ENCODE measurements around the gene XPO6.

Gene XPO6

GRCh38 chr16:28168991-28169554 lies 42.7 kb downstream of the XPO6 start:
- H3K27me3 ChIP-seq (replicated peaks in 2 of 5; ENCODE audit: control insufficient read depth in 4 of 5, insufficient read depth in 5 of 5, low read length in 4 of 5) = no peaks in the 10 kb centered on the region
- H3K4me1 ChIP-seq (ENCODE audit: control extremely low read depth in 1 of 4, control insufficient read depth in 4 of 4, insufficient read depth in 4 of 4, low read length in 3 of 4) = peaks cover 2 to 16% (median 6%) of the 10 kb centered on the region in 4 experiments
- DNase-seq = no peak
- H3K36me3 ChIP-seq (ENCODE audit: control insufficient read depth in 4 of 4, insufficient read depth in 4 of 4, low read length in 3 of 4) = peaks cover 18 to 63% (median 40%) of the 10 kb centered on the region in 4 experiments
- ChIA-PET CTCF (no interaction called here), POLR2A (no interaction called here)
- no peak overlapping the region for H3K27ac ChIP-seq (ENCODE audit: insufficient read depth in 1 of 2, low read depth in 1 of 2, low read length in 2 of 2, poor library complexity in 1 of 2, severe bottlenecking in 2 of 2)
- no peak overlapping the region for H3K4me3 ChIP-seq (ENCODE audit: control insufficient read depth in 1 of 7, extremely low read depth in 1 of 7, insufficient read depth in 4 of 7, low read depth in 2 of 7, low read length in 6 of 7)
- no peaks in the 10 kb centered on the region for H3K9me3 ChIP-seq (ENCODE audit: control extremely low read depth in 1 of 5, control insufficient read depth in 4 of 5, insufficient read depth in 2 of 5, low read depth in 1 of 5, low read length in 4 of 5)
- WGBS (ENCODE audit: insufficient coverage) = 99% methylated on average over 6 of the region's 6 CpGs

DNA sequence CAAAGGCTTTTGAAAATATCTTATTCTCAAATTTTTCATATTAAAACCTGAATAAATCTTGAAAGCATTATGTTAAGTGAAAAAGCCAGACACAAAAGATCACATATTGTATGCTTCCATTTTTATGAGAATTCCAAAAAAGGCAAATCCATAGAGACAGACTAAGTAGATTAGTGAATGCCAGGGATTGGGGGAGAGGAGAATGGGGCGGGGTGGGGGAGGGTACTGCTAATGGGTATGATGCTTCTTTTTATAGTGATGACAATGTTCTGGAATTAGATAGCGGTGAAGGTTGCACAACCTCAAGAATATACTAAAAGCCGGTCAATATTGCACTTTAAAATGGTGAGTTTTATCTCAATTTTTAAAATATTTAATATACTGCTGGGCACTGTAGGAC lies 44.0 kb downstream of the XPO6 start:
- no peak overlapping the region for H3K27ac ChIP-seq (ENCODE audit: insufficient read depth in 1 of 2, low read depth in 1 of 2, low read length in 2 of 2, poor library complexity in 1 of 2, severe bottlenecking in 2 of 2)
- POLR2A ChIA-PET = no interaction called here
- WGBS (ENCODE audit: insufficient coverage) = 88% methylated on average over 1 of the region's 3 CpGs
- H3K36me3 ChIP-seq (ENCODE audit: control insufficient read depth in 4 of 4, insufficient read depth in 4 of 4, low read length in 3 of 4) = peaks cover 9 to 57% (median 31%) of the 10 kb centered on the region in 4 experiments
- no peak for DNase-seq
- H3K4me1 ChIP-seq (ENCODE audit: control extremely low read depth in 1 of 4, control insufficient read depth in 4 of 4, insufficient read depth in 4 of 4, low read length in 3 of 4) = peaks cover 2 to 17% (median 6%) of the 10 kb centered on the region in 4 experiments
- CTCF ChIA-PET = no interaction called here
- H3K9me3 ChIP-seq (ENCODE audit: control extremely low read depth in 1 of 5, control insufficient read depth in 4 of 5, insufficient read depth in 2 of 5, low read depth in 1 of 5, low read length in 4 of 5) = no peaks in the 10 kb centered on the region
- no peak overlapping the region for H3K4me3 ChIP-seq (ENCODE audit: control insufficient read depth in 1 of 7, extremely low read depth in 1 of 7, insufficient read depth in 4 of 7, low read depth in 2 of 7, low read length in 6 of 7)
- H3K27me3 ChIP-seq (replicated peaks in 2 of 5; ENCODE audit: control insufficient read depth in 4 of 5, insufficient read depth in 5 of 5, low read length in 4 of 5) = no peaks in the 10 kb centered on the region

GRCh38 chr16:28167221-28167620 lies 44.5 kb downstream of the XPO6 start:
- 96% methylated on average over 7 of the region's 7 CpGs for WGBS (ENCODE audit: insufficient coverage)
- ChIA-PET CTCF (no interaction called here), POLR2A (no interaction called here)
- Histone ChIP-seq H3K9me3 (ENCODE audit: control extremely low read depth in 1 of 5, control insufficient read depth in 4 of 5, insufficient read depth in 2 of 5, low read depth in 1 of 5, low read length in 4 of 5) (no peaks in the 10 kb centered on the region), H3K4me1 (ENCODE audit: control extremely low read depth in 1 of 4, control insufficient read depth in 4 of 4, insufficient read depth in 4 of 4, low read length in 3 of 4) (peaks cover 2 to 17% (median 6%) of the 10 kb centered on the region in 4 experiments), H3K4me3 (ENCODE audit: control insufficient read depth in 1 of 7, extremely low read depth in 1 of 7, insufficient read depth in 4 of 7, low read depth in 2 of 7, low read length in 6 of 7) (no peak overlapping the region), H3K27ac (ENCODE audit: insufficient read depth in 1 of 2, low read depth in 1 of 2, low read length in 2 of 2, poor library complexity in 1 of 2, severe bottlenecking in 2 of 2) (no peak overlapping the region), H3K27me3 (replicated peaks in 2 of 5; ENCODE audit: control insufficient read depth in 4 of 5, insufficient read depth in 5 of 5, low read length in 4 of 5) (no peaks in the 10 kb centered on the region), H3K36me3 (ENCODE audit: control insufficient read depth in 4 of 4, insufficient read depth in 4 of 4, low read length in 3 of 4) (peaks cover 9 to 55% (median 28%) of the 10 kb centered on the region in 4 experiments)
- DNase-seq = no peak

DNA sequence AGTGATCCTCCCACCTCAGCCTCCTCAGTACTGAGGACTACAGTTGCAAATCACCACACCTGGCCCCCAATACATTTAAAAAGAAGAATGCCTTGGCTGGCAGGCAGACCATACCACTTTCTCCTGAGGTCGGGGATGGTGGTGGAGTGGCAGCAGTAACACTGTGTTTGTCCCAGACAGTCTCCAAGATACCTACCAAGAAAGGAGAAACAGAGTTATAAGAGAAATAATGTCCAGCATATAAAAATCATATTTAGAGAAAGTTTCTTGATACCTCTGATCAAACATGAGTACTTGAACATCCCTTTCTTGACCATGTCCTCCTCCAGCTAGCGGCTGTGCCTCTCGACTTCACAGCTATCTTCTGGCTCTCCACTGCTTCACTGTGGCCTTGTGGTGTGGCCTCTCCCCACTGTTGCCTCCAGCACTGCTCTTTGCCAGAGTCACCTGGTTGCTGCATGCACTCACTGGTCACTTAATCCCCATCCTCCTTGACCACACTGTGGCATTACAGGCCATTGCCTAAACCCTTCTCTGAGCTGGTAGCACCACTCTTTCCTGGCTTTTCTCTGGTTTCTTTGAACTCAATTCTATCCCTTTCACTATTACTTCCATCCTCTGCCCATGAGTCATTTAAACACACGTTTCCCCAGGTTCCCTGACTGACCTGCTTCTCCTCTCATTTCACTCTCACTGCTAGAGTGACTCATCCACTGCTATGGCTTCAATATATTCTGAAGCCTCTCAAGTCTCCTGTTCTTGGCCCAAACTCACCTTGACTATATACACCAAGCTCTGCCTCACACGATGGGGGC lies 45.2 kb downstream of the XPO6 start:
- Histone ChIP-seq H3K27ac (ENCODE audit: insufficient read depth in 1 of 2, low read depth in 1 of 2, low read length in 2 of 2, poor library complexity in 1 of 2, severe bottlenecking in 2 of 2) (peak overlapping the region in 1 of 2 experiments; percentile 39), H3K9me3 (ENCODE audit: control extremely low read depth in 1 of 5, control insufficient read depth in 4 of 5, insufficient read depth in 2 of 5, low read depth in 1 of 5, low read length in 4 of 5) (no peaks in the 10 kb centered on the region), H3K27me3 (replicated peaks in 2 of 5; ENCODE audit: control insufficient read depth in 4 of 5, insufficient read depth in 5 of 5, low read length in 4 of 5) (no peaks in the 10 kb centered on the region), H3K4me1 (ENCODE audit: control extremely low read depth in 1 of 4, control insufficient read depth in 4 of 4, insufficient read depth in 4 of 4, low read length in 3 of 4) (peaks cover 5 to 17% (median 7%) of the 10 kb centered on the region in 4 experiments), H3K36me3 (ENCODE audit: control insufficient read depth in 4 of 4, insufficient read depth in 4 of 4, low read length in 3 of 4) (peaks cover 9 to 58% (median 28%) of the 10 kb centered on the region in 4 experiments), H3K4me3 (ENCODE audit: control insufficient read depth in 1 of 7, extremely low read depth in 1 of 7, insufficient read depth in 4 of 7, low read depth in 2 of 7, low read length in 6 of 7) (no peak overlapping the region)
- WGBS (ENCODE audit: insufficient coverage) = 94% methylated on average over 4 of the region's 5 CpGs
- ChIA-PET CTCF (no interaction called here), POLR2A (interaction anchor here (0.7 kb wide), 1 partner anchor 79 kb away, joined by 3 read pairs; no protein-coding TSS in a partner anchor)
- no peak for DNase-seq

DNA sequence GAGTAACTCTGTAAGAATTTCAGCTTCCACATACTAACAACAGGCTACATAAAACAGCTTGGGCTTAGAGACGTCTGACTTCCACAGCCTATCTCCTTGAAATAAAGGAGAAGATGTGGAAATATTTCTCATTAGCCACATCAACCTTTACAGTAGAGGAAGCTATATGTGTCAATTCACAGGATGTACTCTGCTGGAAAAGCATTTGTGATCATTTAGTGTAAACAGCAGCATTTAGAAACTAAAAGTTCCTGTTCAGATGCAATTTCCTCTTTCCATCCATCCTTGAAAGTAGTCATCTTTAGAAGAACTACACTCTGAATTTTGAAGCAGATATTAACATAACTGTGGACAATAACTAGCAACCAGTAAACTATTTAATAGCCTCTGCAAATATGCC lies 46.2 kb downstream of the XPO6 start:
- WGBS (ENCODE audit: insufficient coverage) = no CpG with 5 or more reads among the region's 1 CpG
- CTCF ChIA-PET = interaction anchor here (0.9 to 1.4 kb wide), 2 partner anchors 14 to 26 kb away, joined by 3 read pairs; no protein-coding TSS in a partner anchor
- H3K27ac ChIP-seq (ENCODE audit: insufficient read depth in 1 of 2, low read depth in 1 of 2, low read length in 2 of 2, poor library complexity in 1 of 2, severe bottlenecking in 2 of 2) = no peak overlapping the region
- H3K27me3 ChIP-seq (replicated peaks in 2 of 5; ENCODE audit: control insufficient read depth in 4 of 5, insufficient read depth in 5 of 5, low read length in 4 of 5) = no peaks in the 10 kb centered on the region
- no peak overlapping the region for H3K4me3 ChIP-seq (ENCODE audit: control insufficient read depth in 1 of 7, extremely low read depth in 1 of 7, insufficient read depth in 4 of 7, low read depth in 2 of 7, low read length in 6 of 7)
- POLR2A ChIA-PET = no interaction called here
- H3K9me3 ChIP-seq (ENCODE audit: control extremely low read depth in 1 of 5, control insufficient read depth in 4 of 5, insufficient read depth in 2 of 5, low read depth in 1 of 5, low read length in 4 of 5) = no peaks in the 10 kb centered on the region
- DNase-seq = no peak
- H3K36me3 ChIP-seq (ENCODE audit: control insufficient read depth in 4 of 4, insufficient read depth in 4 of 4, low read length in 3 of 4) = peaks cover 8 to 64% (median 28%) of the 10 kb centered on the region in 4 experiments
- H3K4me1 ChIP-seq (ENCODE audit: control extremely low read depth in 1 of 4, control insufficient read depth in 4 of 4, insufficient read depth in 4 of 4, low read length in 3 of 4) = peaks cover 5 to 17% (median 8%) of the 10 kb centered on the region in 4 experiments

- POLR2A ChIA-PET = no interaction called here
- Histone ChIP-seq H3K9me3 (ENCODE audit: control extremely low read depth in 1 of 5, control insufficient read depth in 4 of 5, insufficient read depth in 2 of 5, low read depth in 1 of 5, low read length in 4 of 5) (no peaks in the 10 kb centered on the region), H3K36me3 (ENCODE audit: control insufficient read depth in 4 of 4, insufficient read depth in 4 of 4, low read length in 3 of 4) (peaks cover 2 to 58% (median 20%) of the 10 kb centered on the region in 4 experiments), H3K27ac (ENCODE audit: insufficient read depth in 1 of 2, low read depth in 1 of 2, low read length in 2 of 2, poor library complexity in 1 of 2, severe bottlenecking in 2 of 2) (peak overlapping the region in 1 of 2 experiments; percentile 38), H3K4me3 (ENCODE audit: control insufficient read depth in 1 of 7, extremely low read depth in 1 of 7, insufficient read depth in 4 of 7, low read depth in 2 of 7, low read length in 6 of 7) (no peak overlapping the region), H3K4me1 (ENCODE audit: control extremely low read depth in 1 of 4, control insufficient read depth in 4 of 4, insufficient read depth in 4 of 4, low read length in 3 of 4) (peaks cover 5 to 23% (median 8%) of the 10 kb centered on the region in 4 experiments), H3K27me3 (replicated peaks in 2 of 5; ENCODE audit: control insufficient read depth in 4 of 5, insufficient read depth in 5 of 5, low read length in 4 of 5) (no peaks in the 10 kb centered on the region)
- CTCF ChIA-PET = interaction anchor here (1.3 to 1.5 kb wide), 3 partner anchors 10 to 27 kb away, joined by 3 to 6 read pairs (median 5); no protein-coding TSS in a partner anchor
- DNase-seq = no peak
- WGBS (ENCODE audit: insufficient coverage) = 96% methylated on average over 2 of the region's 2 CpGs
Measured at GRCh38 chr16:28164140-28164539, 47.6 kb downstream of the XPO6 start.

GRCh38 chr16:28163699-28164098 lies 48.1 kb downstream of the XPO6 start:
- Histone ChIP-seq H3K27ac (ENCODE audit: insufficient read depth in 1 of 2, low read depth in 1 of 2, low read length in 2 of 2, poor library complexity in 1 of 2, severe bottlenecking in 2 of 2) (peak overlapping the region in 1 of 2 experiments; percentile 38), H3K36me3 (ENCODE audit: control insufficient read depth in 4 of 4, insufficient read depth in 4 of 4, low read length in 3 of 4) (peaks cover 0 to 53% (median 16%) of the 10 kb centered on the region in 4 experiments), H3K4me1 (ENCODE audit: control extremely low read depth in 1 of 4, control insufficient read depth in 4 of 4, insufficient read depth in 4 of 4, low read length in 3 of 4) (peaks cover 5 to 28% (median 8%) of the 10 kb centered on the region in 4 experiments), H3K9me3 (ENCODE audit: control extremely low read depth in 1 of 5, control insufficient read depth in 4 of 5, insufficient read depth in 2 of 5, low read depth in 1 of 5, low read length in 4 of 5) (no peaks in the 10 kb centered on the region), H3K27me3 (replicated peaks in 2 of 5; ENCODE audit: control insufficient read depth in 4 of 5, insufficient read depth in 5 of 5, low read length in 4 of 5) (no peaks in the 10 kb centered on the region), H3K4me3 (ENCODE audit: control insufficient read depth in 1 of 7, extremely low read depth in 1 of 7, insufficient read depth in 4 of 7, low read depth in 2 of 7, low read length in 6 of 7) (no peak overlapping the region)
- ChIA-PET POLR2A (no interaction called here), CTCF (interaction anchor here (0.8 to 1.5 kb wide), 3 partner anchors 10 to 27 kb away, joined by 3 to 8 read pairs (median 5); no protein-coding TSS in a partner anchor)
- DNase-seq = no peak
- WGBS (ENCODE audit: insufficient coverage) = 100% methylated on average over 3 of the region's 4 CpGs
